ENCODE results near the gene KCNQ1OT1. TPM values are rescaled to one million over a fixed set of nuclear protein-coding genes. Genes with fewer than 3 reads are reported as not detected.
A peak's percentile ranks its signal among the peaks of the same experiment; 100 is the strongest.

The KCNQ1OT1 gene
- total and polyA plus RNA-seq, 2 of the 4 experiments (the other 2 are of a cell fraction): 0.14 to 2.0 TPM

DNA sequence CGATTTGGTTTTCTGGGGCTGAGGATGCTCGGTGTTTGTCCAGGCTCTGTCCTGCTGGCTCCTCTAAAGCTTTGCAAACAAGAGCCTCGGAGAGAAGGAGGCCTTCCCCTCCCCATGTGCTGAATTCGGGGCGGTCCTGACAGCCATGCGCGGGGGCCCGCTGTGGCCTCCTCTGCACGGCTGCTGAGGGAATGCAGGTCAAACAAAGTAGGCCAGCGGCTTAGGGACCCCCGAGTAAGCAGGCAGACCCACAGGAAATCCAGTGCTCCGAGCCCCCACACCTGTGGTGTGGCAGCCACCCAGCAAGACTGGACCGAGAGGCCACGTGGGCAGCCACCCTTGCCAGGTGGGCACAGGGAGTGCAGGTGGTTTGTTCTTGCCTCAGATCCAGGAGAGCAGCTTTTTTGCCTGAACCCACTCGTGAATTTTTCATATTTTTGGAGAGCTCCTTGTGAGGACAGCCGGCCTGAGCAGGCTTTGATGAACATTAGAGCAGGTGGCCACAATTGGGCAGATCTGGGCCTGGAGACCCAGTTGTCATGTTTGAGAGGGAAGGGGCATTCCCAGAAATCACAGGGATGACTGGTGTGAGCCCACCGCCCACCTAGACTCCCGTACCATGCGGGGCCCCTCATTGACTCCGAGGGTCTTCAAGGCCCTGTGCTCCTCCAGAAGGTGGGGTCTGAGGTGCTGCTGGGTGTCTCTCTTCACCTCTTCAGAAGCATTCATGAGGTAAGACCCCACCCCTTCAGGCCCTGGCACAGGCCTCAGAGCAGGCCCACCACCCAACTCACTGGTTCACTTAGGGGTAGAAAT lies 43.0 kb upstream of the KCNQ1OT1 start:
- H3K9me1 ChIP-seq (ENCODE audit: insufficient read depth, low read length): no peaks in the 10 kb centered on the region
- no peak overlapping the region for H3K9ac ChIP-seq (ENCODE audit: low read depth, low read length)
- no peak for ATAC-seq (ENCODE audit: low read depth)
- no peak overlapping the region for H4K5ac ChIP-seq (ENCODE audit: low read depth, low read length)
- BruUV-seq (replicated peaks): no TSS peak
- no peak overlapping the region for H2BK120ac ChIP-seq (ENCODE audit: low read depth, low read length)
- no peaks in the 10 kb centered on the region for H4K20me1 ChIP-seq (ENCODE audit: insufficient read depth, low read length)
- no peak overlapping the region for H4K8ac ChIP-seq (ENCODE audit: low read depth in 2 of 2, low read length in 2 of 2)
- no peak overlapping the region for H3K4me2 ChIP-seq (ENCODE audit: low read depth, low read length)
- ChIA-PET CTCF (no interaction called here), POLR2A (ENCODE audit: unreplicated experiment) (no interaction called here)
- no peak overlapping the region for H2AK9ac ChIP-seq (replicated peaks; ENCODE audit: low read depth, low read length, poor library complexity)
- no peaks in the 10 kb centered on the region for H3K79me1 ChIP-seq (ENCODE audit: low read depth in 1 of 2, low read length in 2 of 2)
- no peaks in the 10 kb centered on the region for H3K36me3 ChIP-seq (ENCODE audit: control insufficient read depth, insufficient read depth, low read length)
- H3K27ac ChIP-seq (ENCODE audit: insufficient read depth, low read length): peak overlapping the region; percentile 23; the same call in 1 of the 2 replicates
- no peak overlapping the region for H4K91ac ChIP-seq (ENCODE audit: insufficient read depth, low read depth, low read length)
- H3K23ac ChIP-seq (ENCODE audit: low read depth, low read length): no peak overlapping the region
- intact Hi-C loops (cut with micrococcal nuclease): loop anchor here (5.0 kb wide), 1 partner anchor 84 kb away; no protein-coding TSS in a partner anchor
- no peak overlapping the region for H3K4ac ChIP-seq (ENCODE audit: low read depth, low read length)
- H3K14ac ChIP-seq (replicated peaks; ENCODE audit: low read depth, low read length): no peak overlapping the region
- no peak overlapping the region for H3K56ac ChIP-seq (ENCODE audit: extremely low read depth, insufficient read depth, low read length)
- no peak for DNase-seq
- 82% methylated on average over 5 of the region's 20 CpGs; no CpG with 5 or more reads in 1 of the 2 experiments for WGBS, 2 experiments (ENCODE audit: extremely low coverage in 2 of 2, insufficient read length in 1 of 2)
- no peak overlapping the region for H3K4me3 ChIP-seq (ENCODE audit: insufficient read depth, low read depth, low read length)
- H3K27me3 ChIP-seq (ENCODE audit: control insufficient read depth, insufficient read depth, low read length): peaks cover 9% of the 10 kb centered on the region
- H3K9me3 ChIP-seq (ENCODE audit: control insufficient read depth, insufficient read depth, low read length): no peaks in the 10 kb centered on the region
- dilution Hi-C loops (cut with HindIII; ENCODE audit: low sequenced_read_pairs, unreplicated experiment): no loop called here
- H2BK5ac ChIP-seq (ENCODE audit: low read depth, low read length, poor library complexity, severe bottlenecking): no peak overlapping the region
- H2AK5ac ChIP-seq (ENCODE audit: low read depth, low read length): no peak overlapping the region
- H3K18ac ChIP-seq (ENCODE audit: low read depth, low read length): no peak overlapping the region; the same call in 1 of the 2 replicates
- in situ Hi-C loops (cut with MboI; ENCODE audit: low sequenced_read_pairs): no loop called here
- no peak overlapping the region for H2BK20ac ChIP-seq (ENCODE audit: low read depth, low read length)
- peaks cover 18% of the 10 kb centered on the region for H3K4me1 ChIP-seq (ENCODE audit: control insufficient read depth, insufficient read depth, low read length)
- H2AFZ ChIP-seq (replicated peaks; ENCODE audit: low read length, poor library complexity): peak overlapping the region; percentile 3
- TF ChIP-seq RCOR1 (IDR thresholded peaks at IDR 0.05; ENCODE audit: insufficient replicate concordance, low read length) (no peak), MAFK (IDR thresholded peaks at IDR 0.05; ENCODE audit: low read depth, low read length) (no peak), RAD21 (IDR thresholded peaks at IDR 0.05; ENCODE audit: low read length) (no peak)
- H2BK15ac ChIP-seq (ENCODE audit: low read depth, low read length): no peak overlapping the region
